GM12875 (cell line): ENCODE data around the gene ZNF30.

Experiments
- H3K4me3 ChIP-seq: one replicate; pipeline ENCODE4 v1.5.1; 2011; ENCODE audit warnings: low read depth, low read length, control low read depth
- CTCF ChIP-seq: IDR thresholded peaks from 2 replicates; pipeline ENCODE4 v1.5.1; 2011; ENCODE audit warnings: low read depth, mild to moderate bottlenecking, control low read depth, inconsistent platforms, low read length, moderate library complexity, borderline replicate concordance; ENCODE audit not compliant: insufficient read depth

ZNF30 gene

GRCh38 chr19:34938886-34939285, 12.2 kb downstream of the ZNF30 start:
- no peak for TF ChIP-seq CTCF
- no peak overlapping the region for H3K4me3 ChIP-seq

- no peak overlapping the region for H3K4me3 ChIP-seq
- no peak for TF ChIP-seq CTCF
Observed at GRCh38 chr19:34943861-34944573, 17.3 kb downstream of the ZNF30 start.

GRCh38 chr19:34953092-34953491, 26.4 kb downstream of the ZNF30 start:
- no peak overlapping the region for H3K4me3 ChIP-seq
- TF ChIP-seq CTCF = no peak

GRCh38 chr19:34957830-34958751, 31.4 kb downstream of the ZNF30 start:
- no peak overlapping the region for H3K4me3 ChIP-seq
- no peak for TF ChIP-seq CTCF

- no peak overlapping the region for H3K4me3 ChIP-seq
- no peak for TF ChIP-seq CTCF
Observed at GRCh38 chr19:34959021-34959420, 32.3 kb downstream of the ZNF30 start.

- no peak for TF ChIP-seq CTCF
- no peak overlapping the region for H3K4me3 ChIP-seq
Observed at GRCh38 chr19:34960103-34960805, 33.6 kb downstream of the ZNF30 start.
